TTC549 (cell line): Measurements from ENCODE around the gene AKT3.
A peak's percentile ranks its signal among the peaks of the same experiment; 100 is the strongest.
"Not testable (repeated sequence)": the region's sequence is repeated elsewhere in the genome, so short reads cannot be mapped to it uniquely, and the experiment has no call there.

Experiments
- FAIRE-seq: peaks from 2 replicates; lab custom pipeline; 2012; peaks lifted over from hg19 to GRCh38; lab: Jason Lieb, UNC

Gene AKT3

GRCh38 chr1:243596431-243597062 lies 253.5 kb downstream of the AKT3 start:
- no peak for FAIRE-seq

GRCh38 chr1:243595527-243596210 lies 254.4 kb downstream of the AKT3 start:
- FAIRE-seq, result peak; percentile 83

- no peak for FAIRE-seq
Measured at GRCh38 chr1:243594455-243594854, 255.6 kb downstream of the AKT3 start.

- not testable (repeated sequence) for FAIRE-seq
Measured at GRCh38 chr1:243589286-243589685, 260.8 kb downstream of the AKT3 start.

GRCh38 chr1:243587823-243588560 lies 262.1 kb downstream of the AKT3 start:
- no peak for FAIRE-seq

GRCh38 chr1:243587285-243587684 lies 262.8 kb downstream of the AKT3 start:
- no peak for FAIRE-seq

GRCh38 chr1:243585982-243586381 lies 264.1 kb downstream of the AKT3 start:
- FAIRE-seq, result peak; percentile 43

GRCh38 chr1:243582326-243582725 lies 267.7 kb downstream of the AKT3 start:
- no peak for FAIRE-seq

- no peak for FAIRE-seq
Measured at GRCh38 chr1:243580984-243581383, 269.1 kb downstream of the AKT3 start.

- no peak for FAIRE-seq
Measured at GRCh38 chr1:243580072-243580471, 270.0 kb downstream of the AKT3 start.

- no peak for FAIRE-seq
Measured at GRCh38 chr1:243575070-243575469, 275.0 kb downstream of the AKT3 start.

GRCh38 chr1:243572940-243573339 lies 277.1 kb downstream of the AKT3 start:
- no peak for FAIRE-seq

- FAIRE-seq, result no peak
Measured at GRCh38 chr1:243568793-243569192, 281.2 kb downstream of the AKT3 start.

- peak; percentile 69 for FAIRE-seq
Measured at GRCh38 chr1:243564814-243565213, 285.2 kb downstream of the AKT3 start.

GRCh38 chr1:243563732-243564131 lies 286.3 kb downstream of the AKT3 start:
- no peak for FAIRE-seq

- no peak for FAIRE-seq
Measured at GRCh38 chr1:243562473-243562872, 287.6 kb downstream of the AKT3 start.

GRCh38 chr1:243561588-243562319 lies 288.3 kb downstream of the AKT3 start:
- no peak for FAIRE-seq

- no peak for FAIRE-seq
Measured at GRCh38 chr1:243559575-243560162, 290.4 kb downstream of the AKT3 start.

GRCh38 chr1:243558576-243558975 lies 291.5 kb downstream of the AKT3 start:
- no peak for FAIRE-seq

- FAIRE-seq, result no peak
Measured at GRCh38 chr1:243557866-243558265, 292.2 kb downstream of the AKT3 start.

GRCh38 chr1:243554686-243555085 lies 295.4 kb downstream of the AKT3 start:
- FAIRE-seq, result no peak

- FAIRE-seq, result no peak
Measured at GRCh38 chr1:243553090-243553489, 297.0 kb downstream of the AKT3 start.
